NCI-H524 (cell line): ENCODE measurements around the gene ACTG2.
A peak's percentile ranks its signal among the peaks of the same experiment; 100 is the strongest.
"Not testable (repeated sequence)": the region's sequence is repeated elsewhere in the genome, so short reads cannot be mapped to it uniquely, and the experiment has no call there.

Experiments
- DNase-seq, 2 experiments: peaks; one replicate each; lab custom pipeline; 2025; lab: John Stamatoyannopoulos, UW

ACTG2 gene

GRCh38 chr2:73937103-73937885 is 44.5 kb downstream of the ACTG2 start:
- DNase-seq = no peak

- no peak for DNase-seq
Observed at GRCh38 chr2:73937899-73938298, 45.1 kb downstream of the ACTG2 start.

- no peak for DNase-seq
Observed at GRCh38 chr2:73938718-73939352, 46.0 kb downstream of the ACTG2 start.

GRCh38 chr2:73939419-73939818 is 46.6 kb downstream of the ACTG2 start:
- DNase-seq = peak in 1 of 2 experiments; percentile 23

DNA sequence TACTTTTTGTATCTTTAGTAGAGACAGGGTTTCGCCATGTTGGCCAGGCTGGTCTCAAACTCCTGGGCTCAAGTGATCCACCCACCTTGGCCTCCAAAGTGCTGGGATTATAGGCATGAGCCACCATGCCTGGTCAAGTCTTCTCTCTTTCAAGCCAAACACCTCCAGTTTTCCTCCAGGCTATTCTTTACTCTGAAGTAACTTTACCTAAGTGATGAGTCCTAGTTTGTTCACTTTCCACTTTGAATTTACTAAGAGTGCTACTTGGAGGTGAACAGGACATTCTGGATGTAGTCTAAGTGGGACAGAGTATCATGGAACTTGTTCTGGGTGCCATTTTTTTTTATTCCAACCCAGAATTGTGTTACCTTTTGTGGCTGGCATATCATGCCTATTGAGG is 47.3 kb downstream of the ACTG2 start:
- DNase-seq = not testable (repeated sequence)

DNA sequence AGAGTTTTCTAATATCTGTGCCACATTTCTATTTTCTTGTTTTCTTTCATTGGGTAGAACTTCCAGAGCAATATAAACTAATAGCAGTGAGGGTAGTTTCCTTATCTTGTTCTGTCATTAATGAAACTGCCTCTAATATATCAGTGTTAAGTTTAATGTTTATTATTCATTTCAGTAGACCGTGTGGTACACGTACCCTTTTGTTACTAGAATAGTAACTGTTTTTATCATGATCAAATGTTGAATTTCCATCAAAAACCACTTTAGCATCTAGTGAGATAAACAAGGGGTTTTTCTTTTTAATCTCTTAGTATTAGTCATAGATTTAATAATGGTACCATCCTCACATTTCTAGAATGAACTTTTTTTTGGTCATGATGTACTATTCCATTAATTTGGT is 49.9 kb downstream of the ACTG2 start:
- DNase-seq = no peak

GRCh38 chr2:73944714-73945113 is 51.9 kb downstream of the ACTG2 start:
- no peak for DNase-seq

DNA sequence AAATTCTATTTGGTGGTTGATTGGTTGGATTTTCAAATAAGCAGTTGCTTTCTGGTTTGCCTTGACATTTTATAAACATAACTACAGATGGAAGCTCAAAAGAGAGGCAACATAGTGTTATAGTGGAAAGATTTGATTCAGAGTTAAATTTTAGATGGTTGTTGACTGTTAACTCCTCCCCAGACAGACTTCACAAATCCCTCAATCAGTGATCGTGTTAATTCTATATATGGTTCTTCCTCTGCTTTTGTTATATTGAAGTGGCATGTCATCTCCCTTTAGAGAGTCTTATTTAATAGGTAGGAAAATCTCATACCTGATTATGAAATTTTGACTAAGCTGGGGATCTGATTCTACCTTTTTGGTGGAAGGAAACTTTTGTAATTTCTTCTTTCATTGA is 53.4 kb downstream of the ACTG2 start:
- DNase-seq = no peak

GRCh38 chr2:73946666-73947065 is 53.9 kb downstream of the ACTG2 start:
- DNase-seq = no peak

GRCh38 chr2:73947412-73948018 is 54.7 kb downstream of the ACTG2 start:
- DNase-seq = no peak

DNA sequence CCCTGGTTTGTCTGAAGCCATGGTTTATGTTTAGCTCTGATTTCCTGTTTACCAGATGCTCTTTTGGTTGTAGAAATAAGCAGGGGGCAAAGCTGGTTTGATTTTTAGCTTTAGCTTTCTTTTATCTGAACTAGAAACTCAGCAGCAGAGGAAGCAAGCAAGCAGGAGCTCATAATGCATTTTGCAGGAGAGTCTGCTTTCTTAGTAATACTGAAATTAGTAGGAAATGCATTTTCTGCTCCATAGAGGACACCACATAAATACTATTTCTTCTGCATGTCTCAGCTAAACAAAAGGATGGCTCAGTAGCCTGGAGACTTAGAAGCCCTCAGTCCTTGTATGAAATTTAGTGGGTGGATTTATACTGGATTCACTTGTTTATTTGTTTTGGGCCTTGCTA is 57.0 kb downstream of the ACTG2 start:
- DNase-seq = no peak

DNA sequence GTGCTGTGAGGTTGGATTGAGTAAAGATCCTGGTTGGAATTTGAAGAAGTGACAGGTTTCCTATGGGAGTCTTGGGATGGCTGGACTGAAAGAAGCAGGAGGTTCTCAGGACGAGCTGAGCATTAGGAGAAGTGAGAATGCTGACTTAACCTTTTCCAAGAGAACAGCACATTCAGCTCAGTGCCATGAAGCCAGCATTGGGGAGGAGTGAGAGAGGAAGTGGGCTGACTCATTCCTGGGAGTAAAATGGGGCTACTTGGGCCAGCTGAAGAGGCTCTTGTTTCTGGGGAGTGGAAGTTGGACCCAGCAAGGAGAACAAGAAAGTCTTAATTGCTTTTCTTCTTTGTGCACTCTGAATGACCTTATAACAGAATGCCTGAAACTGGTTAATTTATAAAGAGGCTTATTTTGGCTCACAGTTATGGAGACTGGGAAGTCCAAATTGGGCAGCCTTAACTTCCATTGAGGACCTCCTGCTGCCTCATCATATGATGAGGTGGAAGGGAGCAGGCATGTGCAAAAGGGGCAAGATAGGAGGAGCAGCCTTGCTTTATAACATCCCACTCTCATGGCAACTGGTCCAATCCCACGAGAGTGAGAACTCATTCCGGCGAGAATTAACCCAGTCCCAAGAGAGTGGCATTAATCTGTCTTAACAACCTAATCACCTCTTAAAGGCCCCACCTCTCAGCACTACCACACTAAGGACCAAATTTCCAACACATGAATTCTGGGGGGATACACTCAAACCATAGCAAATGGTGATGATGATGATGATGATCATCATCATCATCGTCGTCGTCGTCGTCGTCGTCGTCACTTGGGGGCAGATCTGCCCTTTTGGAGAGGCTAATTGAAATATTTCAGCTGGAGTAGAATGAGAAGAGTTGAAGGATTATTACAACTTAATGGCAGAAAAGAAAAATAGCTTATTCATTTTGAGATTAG is 60.0 kb downstream of the ACTG2 start:
- DNase-seq = peak; percentile 12 to 51

GRCh38 chr2:73956218-73956865 is 63.5 kb downstream of the ACTG2 start:
- no peak for DNase-seq

DNA sequence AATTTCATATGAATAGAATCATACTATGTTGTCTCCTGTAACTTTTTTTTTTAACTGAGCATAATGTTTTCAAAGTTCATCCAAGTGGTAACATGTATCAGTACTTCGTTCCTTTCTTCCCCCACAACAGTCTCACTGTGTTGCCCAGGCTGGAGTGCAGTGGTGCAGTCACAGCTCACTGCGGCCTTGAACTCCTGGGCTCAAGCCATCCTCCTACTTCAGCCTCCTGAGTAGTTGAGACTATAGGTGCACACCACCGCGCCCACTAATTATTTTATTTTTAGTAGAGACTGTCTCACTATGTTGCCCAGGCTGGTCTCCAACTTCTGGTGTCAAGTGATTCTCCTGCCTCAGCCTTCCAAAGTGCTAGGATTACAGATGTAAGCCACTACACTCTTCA is 68.5 kb downstream of the ACTG2 start:
- no peak for DNase-seq

DNA sequence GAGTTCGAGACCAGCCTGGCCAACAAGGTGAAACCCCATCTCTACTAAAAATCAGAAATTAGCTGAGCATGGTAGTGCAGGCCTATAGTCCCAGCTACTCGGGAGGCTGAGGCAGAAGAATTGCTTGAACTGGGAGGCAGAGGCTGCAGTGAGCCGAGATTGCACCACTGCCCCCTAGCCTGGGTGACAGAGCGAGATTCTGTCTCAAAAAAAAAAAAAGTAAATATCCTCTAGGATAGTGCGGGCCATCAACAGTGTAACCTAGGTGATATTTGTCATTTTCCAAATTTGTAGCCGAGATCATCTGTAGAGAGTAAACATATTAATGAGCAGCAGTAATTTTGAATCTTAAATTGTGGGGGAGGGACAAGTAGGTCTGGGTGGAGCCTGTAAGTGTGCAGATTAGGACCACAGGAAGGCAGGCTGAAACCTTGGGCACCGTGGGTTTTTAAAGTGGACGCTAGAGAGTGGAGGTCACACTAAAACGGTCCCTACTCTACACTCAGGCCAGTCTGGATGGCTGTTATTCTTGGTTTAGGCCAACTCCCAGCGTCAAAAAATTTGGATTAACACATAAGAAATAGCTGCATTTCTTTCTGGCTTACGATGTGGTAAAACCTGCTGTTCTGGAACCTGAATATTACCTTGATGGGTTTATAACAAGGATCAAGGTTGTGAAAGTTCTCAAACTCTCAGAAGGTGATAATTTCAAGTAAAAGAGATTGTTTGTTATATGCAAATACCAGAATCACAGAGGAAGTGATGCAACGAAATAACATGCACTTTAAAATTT is 69.2 kb downstream of the ACTG2 start:
- no peak for DNase-seq

GRCh38 chr2:73962798-73963197 is 70.0 kb downstream of the ACTG2 start:
- no peak for DNase-seq

GRCh38 chr2:73963385-73964120 is 70.7 kb downstream of the ACTG2 start:
- DNase-seq = no peak

- no peak for DNase-seq
Observed at GRCh38 chr2:73964223-73964622, 71.4 kb downstream of the ACTG2 start.

DNA sequence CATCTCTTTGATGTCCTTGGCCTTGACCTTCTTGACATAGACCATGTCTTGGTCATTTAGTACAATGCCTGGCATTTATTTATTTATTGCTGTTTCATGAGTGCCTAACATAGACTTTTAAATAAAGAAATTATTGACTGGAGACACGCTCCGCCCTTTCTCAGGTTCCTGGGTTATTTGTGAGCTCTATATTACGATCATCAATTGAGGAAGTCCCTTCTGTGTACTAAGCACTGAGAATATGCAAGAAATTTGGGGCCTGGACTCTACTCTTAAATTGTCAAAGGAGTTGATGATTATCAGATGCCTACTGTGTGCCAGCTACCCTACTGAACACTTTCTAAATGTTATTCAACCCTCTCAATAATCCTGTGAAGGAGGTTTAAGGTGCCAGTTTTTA is 72.2 kb downstream of the ACTG2 start:
- DNase-seq = no peak

DNA sequence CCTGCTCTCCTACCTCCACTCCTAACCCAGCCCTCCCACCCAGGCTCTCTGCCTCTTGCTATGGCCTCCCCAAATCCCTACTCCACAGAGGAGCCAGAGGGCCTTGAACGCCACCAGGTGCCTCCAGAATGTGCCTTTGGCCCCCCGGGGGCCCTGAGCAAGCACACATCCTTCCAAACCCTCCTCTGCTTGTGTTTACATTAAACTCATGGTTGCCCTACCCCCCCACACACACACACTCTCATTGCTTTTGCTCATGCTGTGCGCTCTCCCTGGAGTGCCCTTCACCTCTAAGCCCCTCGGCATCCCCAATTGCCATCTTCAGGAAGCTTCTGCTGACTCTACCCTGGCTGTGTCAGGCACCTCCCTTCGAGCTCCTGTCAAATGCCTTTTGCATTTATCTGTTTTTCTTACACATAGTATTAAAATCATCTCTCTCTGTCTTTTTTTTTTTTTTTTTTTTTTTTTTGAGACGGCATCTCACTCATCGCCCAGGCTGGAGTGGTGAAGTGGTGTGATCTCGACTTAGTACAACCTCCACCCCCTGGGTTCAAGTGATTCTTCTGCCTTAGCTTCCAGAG is 75.6 kb downstream of the ACTG2 start:
- DNase-seq = no peak
